Mammary epithelial cell (primary cell): ENCODE measurements around the gene CLNK.

ENCODE experiments used
- CTCF ChIP-seq, 2 donors: IDR thresholded peaks in 1 of 2; conservative IDR thresholded peaks in 1 of 2; 2 replicates each; pipeline ENCODE4 v1.5.1; 2011 to 2012; ENCODE audit warnings: inconsistent platforms in 2 of 2, low read length in 2 of 2, mild to moderate bottlenecking in 2 of 2, control low read depth in 1 of 2, low read depth in 1 of 2; ENCODE audit not compliant: insufficient read depth in 1 of 2; ENCODE audit errors: extremely low read depth in 1 of 2
- EZH2 ChIP-seq: IDR thresholded peaks from 2 replicates; pipeline ENCODE4 v1.6.1; 2012; ENCODE audit warnings: low read length, inconsistent platforms, borderline replicate concordance

- TF ChIP-seq CTCF (conservative IDR thresholded peaks at IDR 0.05 in 1 of 2, IDR thresholded peaks at IDR 0.05 in 1 of 2; ENCODE audit: extremely low read depth in 1 of 2, insufficient read depth in 1 of 2, low read depth in 1 of 2, low read length in 2 of 2) (no peak), EZH2 (no peak)
These were observed 60.7 kb downstream of the CLNK start for GRCh38 chr4:10623862-10624261.
